ENCODE data around the gene RIPOR2. TPM values are rescaled to one million over a fixed set of nuclear protein-coding genes. Genes with fewer than 3 reads are reported as not detected.

RIPOR2 gene
- total and polyA plus RNA-seq, 5 donors: 0.59 to 2.9 (median 2.4) TPM

GRCh38 chr6:24840187-24840586, 95.6 kb downstream of the RIPOR2 start:
- ATAC-seq: no peak
- WGBS: 88% methylated on average over 2 of the region's 2 CpGs
- Histone ChIP-seq H3K4me1 (ENCODE audit: control insufficient read depth, insufficient read depth, low read length) (no peaks in the 10 kb centered on the region), H3K27me3 (ENCODE audit: control insufficient read depth, insufficient read depth) (no peaks in the 10 kb centered on the region), H3K4me3 (ENCODE audit: low read length) (no peak overlapping the region), H3K27ac (ENCODE audit: low read length) (no peak overlapping the region), H3K9me3 (ENCODE audit: control insufficient read depth, low read length) (no peaks in the 10 kb centered on the region)
- intact Hi-C loops (cut with DNase I): no loop called here
- DNase-seq: no peak

- no peaks in the 10 kb centered on the region for H3K9me3 ChIP-seq (ENCODE audit: control insufficient read depth, low read length)
- 93% methylated on average over 5 of the region's 5 CpGs for WGBS
Measured at GRCh38 chr6:24838994-24839393, 96.8 kb downstream of the RIPOR2 start.

GRCh38 chr6:24838081-24838480, 97.7 kb downstream of the RIPOR2 start:
- no peak for DNase-seq
- no peak overlapping the region for H3K27ac ChIP-seq (ENCODE audit: low read length)
- no peak overlapping the region for H3K4me3 ChIP-seq (ENCODE audit: low read length)
- intact Hi-C loops (cut with DNase I): no loop called here
- H3K4me1 ChIP-seq (ENCODE audit: control insufficient read depth, insufficient read depth, low read length): no peaks in the 10 kb centered on the region
- WGBS: 75% methylated on average over 3 of the region's 3 CpGs
- peak; percentile 37 to 57 for ATAC-seq
- H3K9me3 ChIP-seq (ENCODE audit: control insufficient read depth, low read length): no peaks in the 10 kb centered on the region
- no peaks in the 10 kb centered on the region for H3K27me3 ChIP-seq (ENCODE audit: control insufficient read depth, insufficient read depth)

More at GRCh38 chr6:24838994-24839393, 96.8 kb downstream of the RIPOR2 start:
- Histone ChIP-seq H3K4me3 (ENCODE audit: low read length) (no peak overlapping the region), H3K4me1 (ENCODE audit: control insufficient read depth, insufficient read depth, low read length) (no peaks in the 10 kb centered on the region), H3K27me3 (ENCODE audit: control insufficient read depth, insufficient read depth) (no peaks in the 10 kb centered on the region), H3K27ac (ENCODE audit: low read length) (no peak overlapping the region)
- ATAC-seq: no peak
- intact Hi-C loops (cut with DNase I): no loop called here
- no peak for DNase-seq

- H3K27me3 ChIP-seq (ENCODE audit: control insufficient read depth, insufficient read depth): no peaks in the 10 kb centered on the region
- intact Hi-C loops (cut with DNase I): no loop called here
- no peaks in the 10 kb centered on the region for H3K9me3 ChIP-seq (ENCODE audit: control insufficient read depth, low read length)
- WGBS: 43% methylated on average over 2 of the region's 2 CpGs
- H3K27ac ChIP-seq (ENCODE audit: low read length): no peak overlapping the region
- no peak for DNase-seq
- H3K4me3 ChIP-seq (ENCODE audit: low read length): no peak overlapping the region
- ATAC-seq: peak; percentile 19 to 42
- H3K4me1 ChIP-seq (ENCODE audit: control insufficient read depth, insufficient read depth, low read length): no peaks in the 10 kb centered on the region
Measured at GRCh38 chr6:24836109-24836508, 99.7 kb downstream of the RIPOR2 start.

- intact Hi-C loops (cut with DNase I): no loop called here
- Histone ChIP-seq H3K9me3 (ENCODE audit: control insufficient read depth, low read length) (no peaks in the 10 kb centered on the region), H3K4me1 (ENCODE audit: control insufficient read depth, insufficient read depth, low read length) (no peaks in the 10 kb centered on the region), H3K27ac (ENCODE audit: low read length) (no peak overlapping the region), H3K4me3 (ENCODE audit: low read length) (no peak overlapping the region), H3K27me3 (ENCODE audit: control insufficient read depth, insufficient read depth) (no peaks in the 10 kb centered on the region)
- DNase-seq: no peak
- no peak for ATAC-seq
- 85% methylated on average over 4 of the region's 4 CpGs for WGBS
Measured at GRCh38 chr6:24833711-24834386, 101.9 kb downstream of the RIPOR2 start.

GRCh38 chr6:24832794-24833193, 103.0 kb downstream of the RIPOR2 start:
- Histone ChIP-seq H3K27me3 (ENCODE audit: control insufficient read depth, insufficient read depth) (no peaks in the 10 kb centered on the region), H3K4me3 (ENCODE audit: low read length) (no peak overlapping the region), H3K4me1 (ENCODE audit: control insufficient read depth, insufficient read depth, low read length) (no peaks in the 10 kb centered on the region), H3K27ac (ENCODE audit: low read length) (no peak overlapping the region), H3K9me3 (ENCODE audit: control insufficient read depth, low read length) (no peaks in the 10 kb centered on the region)
- ATAC-seq (no peak), DNase-seq (no peak)
- WGBS: 94% methylated on average over 1 of the region's 1 CpG
- intact Hi-C loops (cut with DNase I): no loop called here

- intact Hi-C loops (cut with DNase I): no loop called here
- 79% methylated on average over 10 of the region's 10 CpGs for WGBS
- H3K27ac ChIP-seq (ENCODE audit: low read length): no peak overlapping the region
Measured at GRCh38 chr6:24831771-24832716, 103.7 kb downstream of the RIPOR2 start.

GRCh38 chr6:24829657-24830056, 106.1 kb downstream of the RIPOR2 start:
- no peak overlapping the region for H3K4me3 ChIP-seq (ENCODE audit: low read length)
- no peaks in the 10 kb centered on the region for H3K27me3 ChIP-seq (ENCODE audit: control insufficient read depth, insufficient read depth)
- WGBS: 88% methylated on average over 3 of the region's 3 CpGs

More at GRCh38 chr6:24831771-24832716, 103.7 kb downstream of the RIPOR2 start:
- Histone ChIP-seq H3K9me3 (ENCODE audit: control insufficient read depth, low read length) (no peaks in the 10 kb centered on the region), H3K27me3 (ENCODE audit: control insufficient read depth, insufficient read depth) (no peaks in the 10 kb centered on the region), H3K4me3 (ENCODE audit: low read length) (no peak overlapping the region), H3K4me1 (ENCODE audit: control insufficient read depth, insufficient read depth, low read length) (no peaks in the 10 kb centered on the region)
- DNase-seq (no peak), ATAC-seq (no peak)

GRCh38 chr6:24827970-24828369, 107.8 kb downstream of the RIPOR2 start:
- no peak overlapping the region for H3K4me3 ChIP-seq (ENCODE audit: low read length)
- no peak for ATAC-seq
- WGBS: 84% methylated on average over 8 of the region's 8 CpGs
- no peaks in the 10 kb centered on the region for H3K27me3 ChIP-seq (ENCODE audit: control insufficient read depth, insufficient read depth)
- H3K27ac ChIP-seq (ENCODE audit: low read length): no peak overlapping the region
- intact Hi-C loops (cut with DNase I): no loop called here
- DNase-seq: no peak
- no peaks in the 10 kb centered on the region for H3K4me1 ChIP-seq (ENCODE audit: control insufficient read depth, insufficient read depth, low read length)
- no peaks in the 10 kb centered on the region for H3K9me3 ChIP-seq (ENCODE audit: control insufficient read depth, low read length)

More at GRCh38 chr6:24829657-24830056, 106.1 kb downstream of the RIPOR2 start:
- ATAC-seq (no peak), DNase-seq (no peak)
- H3K4me1 ChIP-seq (ENCODE audit: control insufficient read depth, insufficient read depth, low read length): no peaks in the 10 kb centered on the region
- H3K9me3 ChIP-seq (ENCODE audit: control insufficient read depth, low read length): no peaks in the 10 kb centered on the region
- H3K27ac ChIP-seq (ENCODE audit: low read length): no peak overlapping the region
- intact Hi-C loops (cut with DNase I): no loop called here

GRCh38 chr6:24827162-24827561, 108.6 kb downstream of the RIPOR2 start:
- no peak for ATAC-seq
- Histone ChIP-seq H3K27me3 (ENCODE audit: control insufficient read depth, insufficient read depth) (no peaks in the 10 kb centered on the region), H3K27ac (ENCODE audit: low read length) (no peak overlapping the region), H3K4me3 (ENCODE audit: low read length) (no peak overlapping the region), H3K4me1 (ENCODE audit: control insufficient read depth, insufficient read depth, low read length) (no peaks in the 10 kb centered on the region), H3K9me3 (ENCODE audit: control insufficient read depth, low read length) (no peaks in the 10 kb centered on the region)
- 84% methylated on average over 3 of the region's 3 CpGs for WGBS
- intact Hi-C loops (cut with DNase I): no loop called here
- no peak for DNase-seq

- H3K27me3 ChIP-seq (ENCODE audit: control insufficient read depth, insufficient read depth): no peaks in the 10 kb centered on the region
- DNase-seq (no peak), ATAC-seq (no peak)
- H3K9me3 ChIP-seq (ENCODE audit: control insufficient read depth, low read length): no peaks in the 10 kb centered on the region
- H3K27ac ChIP-seq (ENCODE audit: low read length): no peak overlapping the region
- H3K4me1 ChIP-seq (ENCODE audit: control insufficient read depth, insufficient read depth, low read length): no peaks in the 10 kb centered on the region
- intact Hi-C loops (cut with DNase I): no loop called here
- WGBS: 59% methylated on average over 2 of the region's 2 CpGs
- no peak overlapping the region for H3K4me3 ChIP-seq (ENCODE audit: low read length)
Measured at GRCh38 chr6:24825130-24825630, 110.6 kb downstream of the RIPOR2 start.
